Osteocyte (in vitro differentiated cells): Measurements from ENCODE around the gene CNN2. TPM values are rescaled to one million over a fixed set of nuclear protein-coding genes. Genes with fewer than 3 reads are reported as not detected.

Source experiments
- DNase-seq: peaks from one replicate; pipeline ENCODE4 v3.0.0; 2021; ENCODE audit warnings: mixed read lengths; ENCODE audit not compliant: unreplicated experiment; ENCODE audit errors: extremely low spot score
- H3K27ac Mint-ChIP-seq: one replicate; pipeline ENCODE4 v1.8.0; 2021; ENCODE audit warnings: mild to moderate bottlenecking, mixed read lengths; ENCODE audit not compliant: unreplicated experiment
- H3K27me3 Mint-ChIP-seq: one replicate; pipeline ENCODE4 v1.8.0; 2021; ENCODE audit warnings: mixed read lengths; ENCODE audit not compliant: unreplicated experiment
- H3K36me3 Mint-ChIP-seq: one replicate; pipeline ENCODE4 v1.8.0; 2021; ENCODE audit warnings: mixed read lengths; ENCODE audit not compliant: unreplicated experiment
- H3K4me1 Mint-ChIP-seq: one replicate; pipeline ENCODE4 v1.8.0; 2021; ENCODE audit warnings: mixed read lengths; ENCODE audit not compliant: unreplicated experiment
- H3K4me3 Mint-ChIP-seq: one replicate; pipeline ENCODE4 v1.8.0; 2021; ENCODE audit warnings: mild to moderate bottlenecking, moderate library complexity, mixed read lengths; ENCODE audit not compliant: unreplicated experiment
- H3K9me3 Mint-ChIP-seq: one replicate; pipeline ENCODE4 v1.8.0; 2021; ENCODE audit warnings: mixed read lengths; ENCODE audit not compliant: unreplicated experiment
- CTCF ChIP-seq: fragments of 200-600 bp; sonication (generic); IDR thresholded peaks from 2 replicates; pipeline ENCODE4 v1.5.0; 2021; ENCODE audit warnings: antibody characterized with exemption, mild to moderate bottlenecking, moderate library complexity
- total RNA-seq: library from RNA; stranded (reverse); gene quantifications from 2 replicates; pipeline ENCODE4 v1.2.1, GENCODE V29; 2021

CNN2 gene
- total RNA-seq, 1 donor from 2014 or later, result 327 TPM

- Mint-ChIP-seq H3K27ac (no peak overlapping the region), H3K27me3 (no peaks in the 10 kb centered on the region), H3K4me3 (no peak overlapping the region), H3K36me3 (no peaks in the 10 kb centered on the region), H3K4me1 (no peaks in the 10 kb centered on the region), H3K9me3 (no peaks in the 10 kb centered on the region)
- TF ChIP-seq CTCF, result no peak
- DNase-seq, result no peak
These were observed 23.4 kb downstream of the CNN2 start for GRCh38 chr19:1049800-1050199.

DNA sequence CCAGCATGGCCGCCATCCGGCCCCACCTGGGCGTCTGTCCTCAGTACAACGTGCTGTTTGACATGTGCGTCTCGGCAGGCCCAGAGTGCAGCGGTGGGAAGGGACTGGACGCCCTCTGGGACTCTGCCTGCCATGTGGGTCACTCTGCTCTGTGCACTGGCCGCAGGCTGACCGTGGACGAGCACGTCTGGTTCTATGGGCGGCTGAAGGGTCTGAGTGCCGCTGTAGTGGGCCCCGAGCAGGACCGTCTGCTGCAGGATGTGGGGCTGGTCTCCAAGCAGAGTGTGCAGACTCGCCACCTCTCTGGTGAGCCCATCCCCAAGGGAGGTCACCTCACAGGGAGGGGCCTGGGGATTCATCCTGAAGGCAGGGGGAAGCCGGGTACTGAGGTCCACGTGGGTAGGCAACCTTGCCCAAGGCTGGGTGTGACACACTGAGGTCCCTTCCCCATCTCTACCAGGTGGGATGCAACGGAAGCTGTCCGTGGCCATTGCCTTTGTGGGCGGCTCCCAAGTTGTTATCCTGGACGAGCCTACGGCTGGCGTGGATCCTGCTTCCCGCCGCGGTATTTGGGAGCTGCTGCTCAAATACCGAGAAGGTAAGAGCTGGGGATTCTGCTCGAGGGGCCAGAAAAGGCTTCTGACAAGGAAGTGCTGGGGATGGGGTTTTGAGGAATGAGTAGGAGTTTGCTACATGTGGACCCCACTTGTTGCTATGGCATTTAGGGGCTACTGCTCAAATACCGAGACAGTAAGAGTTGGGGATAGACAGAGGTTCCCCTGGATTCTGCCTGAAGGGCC, 24.8 kb downstream of the CNN2 start:
- H3K9me3 Mint-ChIP-seq, result no peaks in the 10 kb centered on the region
- H3K4me1 Mint-ChIP-seq, result no peaks in the 10 kb centered on the region
- H3K36me3 Mint-ChIP-seq, result no peaks in the 10 kb centered on the region
- DNase-seq, result no peak
- no peaks in the 10 kb centered on the region for H3K27me3 Mint-ChIP-seq
- no peak overlapping the region for H3K27ac Mint-ChIP-seq
- no peak overlapping the region for H3K4me3 Mint-ChIP-seq
- no peak for TF ChIP-seq CTCF

DNA sequence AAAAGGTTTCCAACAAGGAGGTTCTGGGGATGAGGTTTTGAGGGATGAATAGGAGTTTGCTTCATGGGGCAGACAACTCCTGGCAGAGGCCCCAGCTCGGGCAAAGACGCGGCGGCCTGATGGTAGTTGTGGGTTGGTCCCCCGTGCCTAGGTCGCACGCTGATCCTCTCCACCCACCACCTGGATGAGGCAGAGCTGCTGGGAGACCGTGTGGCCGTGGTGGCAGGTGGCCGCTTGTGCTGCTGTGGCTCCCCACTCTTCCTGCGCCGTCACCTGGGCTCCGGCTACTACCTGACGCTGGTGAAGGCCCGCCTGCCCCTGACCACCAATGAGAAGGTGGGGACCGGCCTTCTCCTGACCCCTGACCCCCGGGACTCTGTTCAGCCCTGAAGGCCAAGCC, 25.4 kb downstream of the CNN2 start:
- Mint-ChIP-seq H3K9me3 (no peaks in the 10 kb centered on the region), H3K4me3 (no peak overlapping the region), H3K27me3 (no peaks in the 10 kb centered on the region), H3K27ac (no peak overlapping the region), H3K4me1 (no peaks in the 10 kb centered on the region), H3K36me3 (no peaks in the 10 kb centered on the region)
- no peak for TF ChIP-seq CTCF
- no peak for DNase-seq

DNA sequence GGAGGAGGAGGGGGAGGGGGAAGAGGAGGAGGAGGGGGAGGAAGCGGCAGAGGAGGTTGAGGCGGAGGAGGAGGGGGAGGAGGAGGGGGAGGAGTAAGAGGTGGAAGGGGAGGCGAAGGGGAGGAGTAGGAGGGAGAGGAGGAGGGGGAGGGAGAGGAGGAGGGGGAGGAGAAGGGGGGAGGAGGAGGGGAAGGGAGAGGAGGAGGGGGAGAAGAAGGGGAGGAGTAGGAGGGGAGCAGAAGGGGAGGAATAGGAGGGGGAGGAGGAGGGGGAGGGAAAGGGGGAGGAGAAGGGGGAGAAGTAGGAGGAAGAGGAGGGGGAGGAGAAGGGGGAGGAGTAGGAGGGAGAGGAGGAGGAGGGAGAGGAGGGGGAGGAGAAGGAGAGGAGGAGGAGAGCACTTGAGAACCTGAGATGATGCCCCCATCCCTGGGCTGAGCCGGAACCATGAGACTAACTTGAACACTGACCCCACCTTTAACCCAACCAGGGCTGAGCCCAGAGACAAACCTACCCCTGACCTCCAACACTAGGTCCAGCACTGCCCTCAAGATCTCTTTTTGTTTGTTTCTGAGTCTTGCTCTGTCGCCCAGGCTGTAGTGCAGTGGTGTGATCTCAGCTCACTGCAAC, 26.1 kb downstream of the CNN2 start:
- no peak overlapping the region for H3K4me3 Mint-ChIP-seq
- H3K4me1 Mint-ChIP-seq, result no peaks in the 10 kb centered on the region
- H3K27ac Mint-ChIP-seq, result no peak overlapping the region
- H3K27me3 Mint-ChIP-seq, result no peaks in the 10 kb centered on the region
- TF ChIP-seq CTCF, result no peak
- DNase-seq, result no peak
- no peaks in the 10 kb centered on the region for H3K36me3 Mint-ChIP-seq
- H3K9me3 Mint-ChIP-seq, result no peaks in the 10 kb centered on the region

- DNase-seq, result no peak
- no peaks in the 10 kb centered on the region for H3K27me3 Mint-ChIP-seq
- no peaks in the 10 kb centered on the region for H3K4me1 Mint-ChIP-seq
- no peak for TF ChIP-seq CTCF
- no peaks in the 10 kb centered on the region for H3K36me3 Mint-ChIP-seq
- no peak overlapping the region for H3K27ac Mint-ChIP-seq
- no peak overlapping the region for H3K4me3 Mint-ChIP-seq
- no peaks in the 10 kb centered on the region for H3K9me3 Mint-ChIP-seq
These were observed 27.0 kb downstream of the CNN2 start for GRCh38 chr19:1053176-1054101.
